Measurements from ENCODE around the gene CAMK2G.
"Not testable (repeated sequence)": the region's sequence is repeated elsewhere in the genome, so short reads cannot be mapped to it uniquely, and the experiment has no call there.

CAMK2G gene

DNA sequence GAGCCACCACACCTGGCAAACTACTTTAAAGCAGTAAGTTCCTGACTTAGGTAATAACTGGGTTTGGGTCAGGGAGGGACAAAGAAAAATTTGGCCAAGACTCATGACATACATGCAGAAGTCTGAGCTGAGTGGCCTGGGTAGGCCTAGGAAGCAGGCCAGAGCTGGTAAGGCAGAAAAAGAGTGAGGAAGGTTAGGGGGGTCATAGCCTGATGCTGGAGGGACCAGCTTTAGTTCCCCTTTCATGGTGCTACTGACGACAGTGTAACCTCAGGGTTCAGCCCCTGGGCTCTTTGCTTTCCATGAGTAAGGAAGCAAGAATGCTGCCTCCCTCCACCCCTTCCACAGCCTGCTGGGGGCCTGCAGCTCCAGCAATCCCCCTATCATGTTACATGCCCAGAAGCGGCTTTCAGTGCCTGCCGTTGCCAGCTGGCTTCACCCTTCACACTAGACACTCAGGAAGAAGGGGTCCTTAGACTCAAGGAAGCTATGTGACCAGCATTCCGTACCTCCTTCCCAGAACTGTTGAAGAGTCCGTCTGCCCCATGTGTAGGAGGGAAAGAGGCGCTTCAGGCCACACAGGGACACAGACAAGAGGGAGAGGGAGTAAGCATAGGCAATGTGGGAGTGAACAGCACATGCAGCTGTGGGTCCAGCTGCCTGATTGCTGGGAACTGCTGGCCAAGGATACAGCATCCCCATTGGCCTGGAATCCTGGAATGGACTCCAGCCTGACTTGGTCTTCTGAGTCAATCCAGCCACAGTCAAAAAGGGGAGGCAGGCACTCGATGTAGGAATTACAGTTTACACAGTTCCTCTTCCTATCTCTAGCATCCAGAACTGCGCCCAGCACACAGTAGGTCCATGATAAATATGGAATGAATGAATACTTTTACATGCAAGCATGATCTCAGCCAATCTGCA is 32.4 kb upstream of the CAMK2G start:
- peak overlapping the region; percentile 12 for H3K4me3 ChIP-seq (ENCODE audit: low read depth, low read length)
- DNase-seq (ENCODE audit: low read depth): peak; percentile 98

DNA sequence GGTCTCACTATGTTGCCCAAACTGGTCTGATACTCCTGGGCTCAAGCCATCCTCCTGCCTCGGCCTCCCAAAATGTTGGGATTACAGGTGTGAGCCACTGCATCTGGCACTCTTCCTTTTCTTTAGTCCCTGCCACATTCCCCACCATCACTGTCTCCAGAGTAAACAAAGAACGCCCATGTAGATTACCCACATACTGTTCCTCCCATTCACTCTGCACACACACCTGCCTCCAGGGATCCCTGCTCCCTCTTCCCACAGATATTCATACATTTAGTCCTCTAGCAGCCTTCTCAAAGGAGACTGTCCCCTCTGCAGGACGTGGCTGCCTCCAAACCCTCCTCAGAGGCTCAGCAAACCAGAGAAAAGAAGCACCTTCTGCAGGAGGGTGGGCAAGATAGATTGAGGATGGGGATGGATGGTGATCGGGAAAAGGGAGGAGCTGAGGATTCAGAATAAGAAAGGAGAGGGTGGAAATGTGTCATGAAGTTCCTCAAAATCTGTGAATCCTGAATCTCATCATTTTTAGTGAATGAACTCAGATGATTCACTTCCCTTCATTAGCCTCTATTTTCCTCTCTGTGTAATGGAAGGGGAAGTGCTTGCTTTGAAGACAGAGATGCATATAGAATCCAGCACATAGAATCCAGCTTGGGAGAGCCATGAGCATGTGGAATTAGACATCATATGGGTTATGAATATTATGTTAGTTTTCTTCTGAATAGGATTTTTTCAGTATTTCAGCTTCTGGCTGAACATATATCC is 31.1 kb upstream of the CAMK2G start:
- no peak for DNase-seq (ENCODE audit: low read depth)

DNA sequence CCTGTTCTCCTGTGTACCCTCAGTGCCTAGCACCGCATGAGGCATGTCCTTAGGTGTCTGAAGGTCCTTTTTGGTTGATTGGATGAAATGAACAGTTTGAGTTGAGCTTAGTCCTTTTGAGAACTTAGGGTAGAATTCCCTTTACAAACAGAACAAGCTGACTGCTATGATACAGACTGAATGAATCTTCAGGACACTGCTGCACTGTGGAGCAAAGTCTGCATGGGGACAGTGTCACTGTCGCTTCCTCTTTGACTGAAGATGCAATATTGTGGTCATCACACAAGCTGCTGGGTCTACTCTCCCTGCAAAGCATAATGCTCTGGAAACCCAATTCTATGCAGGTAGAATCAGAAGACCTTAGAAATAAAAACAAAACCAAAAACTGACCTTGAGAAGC is 28.0 kb upstream of the CAMK2G start:
- DNase-seq (ENCODE audit: low read depth): no peak

More for the DNA sequence above, 31.1 kb upstream of the CAMK2G start:
- no peak overlapping the region for H3K4me3 ChIP-seq (ENCODE audit: low read depth, low read length)

GRCh38 chr10:73901261-73901660 is 26.9 kb upstream of the CAMK2G start:
- no peak overlapping the region for H3K4me3 ChIP-seq (ENCODE audit: low read depth, low read length)

More for the DNA sequence above, 28.0 kb upstream of the CAMK2G start:
- no peak overlapping the region for H3K4me3 ChIP-seq (ENCODE audit: low read depth, low read length)

DNA sequence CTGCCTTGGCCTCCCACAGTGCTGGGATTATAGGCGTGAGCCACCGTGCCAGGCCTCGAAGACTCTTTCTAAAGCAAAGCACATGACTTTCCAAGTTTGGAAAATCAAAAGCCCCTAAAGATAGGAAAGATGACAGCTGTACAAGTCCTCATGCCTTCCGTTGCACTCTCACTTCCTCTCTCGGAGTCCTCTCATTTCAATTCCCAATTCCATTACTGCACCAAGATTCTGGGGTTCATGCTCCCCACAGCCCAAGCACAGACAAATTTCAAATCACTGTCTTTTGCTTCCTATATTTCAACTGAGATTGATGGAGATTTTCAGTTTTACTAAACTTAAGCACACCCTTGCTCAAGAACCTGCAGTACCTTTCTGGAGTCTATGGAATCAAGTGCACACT is 25.7 kb upstream of the CAMK2G start:
- no peak overlapping the region for H3K4me3 ChIP-seq (ENCODE audit: low read depth, low read length)
- DNase-seq (ENCODE audit: low read depth): no peak

More at GRCh38 chr10:73901261-73901660, 26.9 kb upstream of the CAMK2G start:
- no peak for DNase-seq (ENCODE audit: low read depth)

DNA sequence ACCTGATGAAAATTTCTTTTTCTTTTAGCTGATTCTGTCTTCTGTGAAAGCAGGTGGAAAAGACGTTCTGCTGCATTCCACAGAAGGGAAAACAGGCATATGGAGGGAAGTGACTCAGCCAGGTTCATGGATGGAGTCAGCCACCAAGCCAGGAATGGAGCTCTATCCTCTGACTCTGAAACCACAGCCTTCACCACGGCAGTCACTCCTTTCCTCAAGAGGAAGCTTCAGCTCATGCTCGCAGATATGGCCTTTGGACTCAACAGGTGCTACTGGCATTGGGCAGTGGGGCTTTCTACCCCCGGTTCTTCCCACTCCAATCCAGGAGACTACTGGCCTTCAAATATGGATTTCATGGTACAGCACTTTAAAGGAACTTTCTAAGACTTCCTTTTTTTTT is 25.1 kb upstream of the CAMK2G start:
- H3K4me3 ChIP-seq (ENCODE audit: low read depth, low read length): no peak overlapping the region
- peak; percentile 73 for DNase-seq (ENCODE audit: low read depth)

GRCh38 chr10:73898730-73899410 is 24.5 kb upstream of the CAMK2G start:
- H3K4me3 ChIP-seq (ENCODE audit: low read depth, low read length): no peak overlapping the region
- no peak for DNase-seq (ENCODE audit: low read depth)

DNA sequence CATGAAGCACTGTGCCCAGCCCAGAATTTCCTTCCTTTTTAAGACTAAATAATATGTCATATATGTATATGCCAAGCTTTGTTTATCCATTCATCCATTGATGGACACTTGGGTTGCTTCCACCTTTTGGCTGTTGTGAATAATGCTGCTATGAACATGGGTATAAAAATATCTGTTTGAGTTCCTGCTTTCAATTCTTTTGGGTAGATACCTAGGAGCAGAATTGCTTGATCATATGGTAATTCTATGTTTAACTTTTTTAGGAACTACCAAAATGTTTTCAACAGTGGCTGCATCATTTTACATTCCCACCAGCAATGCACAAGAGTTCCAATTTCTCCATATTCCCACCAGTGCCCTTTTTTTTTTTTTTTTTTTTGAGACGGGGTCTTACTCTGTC is 23.3 kb upstream of the CAMK2G start:
- DNase-seq (ENCODE audit: low read depth): no peak
- no peak overlapping the region for H3K4me3 ChIP-seq (ENCODE audit: low read depth, low read length)

DNA sequence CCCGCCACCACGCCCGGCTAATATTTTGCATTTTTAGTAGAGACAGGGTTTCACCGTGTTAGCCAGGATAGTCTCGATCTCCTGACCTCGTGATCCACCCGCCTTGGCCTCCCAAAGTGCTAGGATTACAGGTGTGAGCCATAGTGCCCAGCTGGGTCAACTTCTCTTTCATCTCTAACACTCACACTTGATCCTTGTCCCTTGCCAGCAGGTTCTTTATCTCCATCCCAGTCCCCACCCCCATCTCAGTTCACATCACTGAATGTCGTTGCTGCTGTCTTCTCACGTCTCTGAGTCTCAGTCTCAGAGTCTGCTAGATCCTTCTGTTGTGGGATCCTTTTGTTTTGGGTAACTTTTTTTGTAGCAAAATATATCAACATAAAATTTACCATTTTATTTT is 21.0 kb upstream of the CAMK2G start:
- DNase-seq (ENCODE audit: low read depth); H3K4me3 ChIP-seq (ENCODE audit: low read depth, low read length): not testable (repeated sequence)

DNA sequence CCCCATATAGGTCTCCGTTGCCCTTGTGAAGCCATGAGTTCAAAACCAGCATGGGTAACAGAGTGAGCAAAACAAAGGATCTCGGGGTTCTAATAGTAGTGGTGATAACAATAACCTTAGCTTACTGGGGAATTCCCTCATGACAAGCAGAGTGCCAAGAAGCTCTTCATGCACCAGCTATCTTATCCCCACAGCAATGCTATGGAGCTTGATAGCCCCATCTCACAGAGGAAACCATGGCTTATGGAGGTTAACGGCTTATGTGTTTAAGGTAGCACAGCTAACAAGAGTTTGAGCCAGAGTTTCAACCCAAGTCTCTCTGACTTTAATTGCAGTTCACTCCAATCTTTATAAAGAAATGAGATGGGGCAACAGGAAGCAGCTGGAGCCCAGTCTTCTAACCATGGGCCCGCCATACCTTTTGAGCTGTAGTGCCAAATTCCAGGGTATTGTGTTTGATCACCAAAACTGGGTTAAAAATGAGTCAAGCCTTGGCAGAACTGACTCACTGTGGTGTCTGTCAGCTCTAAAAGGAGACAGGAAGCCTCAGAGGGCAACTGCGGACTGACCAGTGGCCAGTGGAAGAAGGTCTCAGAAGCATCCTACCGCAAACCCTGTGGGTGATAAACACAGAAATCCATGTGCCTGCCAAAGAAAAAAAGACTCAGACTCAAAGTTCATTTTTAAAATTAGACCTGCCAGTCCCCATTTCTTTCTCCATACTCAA is 20.1 kb upstream of the CAMK2G start:
- no peak overlapping the region for H3K4me3 ChIP-seq (ENCODE audit: low read depth, low read length)
- DNase-seq (ENCODE audit: low read depth): peak; percentile 78

GRCh38 chr10:73893426-73893825 is 19.1 kb upstream of the CAMK2G start:
- H3K4me3 ChIP-seq (ENCODE audit: low read depth, low read length): no peak overlapping the region
- DNase-seq (ENCODE audit: low read depth): no peak

GRCh38 chr10:73892310-73893030 is 18.1 kb upstream of the CAMK2G start:
- DNase-seq (ENCODE audit: low read depth): no peak
- H3K4me3 ChIP-seq (ENCODE audit: low read depth, low read length): no peak overlapping the region

GRCh38 chr10:73891540-73891939 is 17.2 kb upstream of the CAMK2G start:
- H3K4me3 ChIP-seq (ENCODE audit: low read depth, low read length): no peak overlapping the region
- DNase-seq (ENCODE audit: low read depth): no peak

DNA sequence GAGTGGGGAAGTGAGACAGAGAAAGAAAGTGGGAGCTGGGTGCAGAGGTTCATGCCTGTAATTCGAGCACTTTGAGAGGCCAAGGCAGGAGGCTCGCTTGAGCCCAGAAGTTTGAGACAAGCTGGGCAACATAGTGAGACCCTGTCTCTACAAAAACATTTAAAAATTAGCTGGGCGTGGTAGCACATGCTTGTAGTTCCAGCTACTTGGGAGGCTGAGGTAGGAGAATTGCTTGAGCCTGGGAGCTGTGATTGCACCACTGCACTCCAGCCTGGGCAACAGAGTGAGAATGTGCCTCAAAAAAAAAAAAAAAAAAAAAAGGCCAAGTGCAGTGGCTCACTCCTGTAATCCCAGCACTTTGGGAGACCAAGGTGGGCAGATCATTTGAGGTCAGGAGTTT is 16.5 kb upstream of the CAMK2G start:
- DNase-seq (ENCODE audit: low read depth); H3K4me3 ChIP-seq (ENCODE audit: low read depth, low read length): not testable (repeated sequence)

- no peak overlapping the region for H3K4me3 ChIP-seq (ENCODE audit: low read depth, low read length)
- DNase-seq (ENCODE audit: low read depth): no peak
Observed at GRCh38 chr10:73890261-73890660, 15.9 kb upstream of the CAMK2G start.

- H3K4me3 ChIP-seq (ENCODE audit: low read depth, low read length); DNase-seq (ENCODE audit: low read depth): not testable (repeated sequence)
Observed at GRCh38 chr10:73889416-73889815, 15.1 kb upstream of the CAMK2G start.

- DNase-seq (ENCODE audit: low read depth): peak; percentile 31
- no peak overlapping the region for H3K4me3 ChIP-seq (ENCODE audit: low read depth, low read length)
Observed at GRCh38 chr10:73889014-73889413, 14.7 kb upstream of the CAMK2G start.

DNA sequence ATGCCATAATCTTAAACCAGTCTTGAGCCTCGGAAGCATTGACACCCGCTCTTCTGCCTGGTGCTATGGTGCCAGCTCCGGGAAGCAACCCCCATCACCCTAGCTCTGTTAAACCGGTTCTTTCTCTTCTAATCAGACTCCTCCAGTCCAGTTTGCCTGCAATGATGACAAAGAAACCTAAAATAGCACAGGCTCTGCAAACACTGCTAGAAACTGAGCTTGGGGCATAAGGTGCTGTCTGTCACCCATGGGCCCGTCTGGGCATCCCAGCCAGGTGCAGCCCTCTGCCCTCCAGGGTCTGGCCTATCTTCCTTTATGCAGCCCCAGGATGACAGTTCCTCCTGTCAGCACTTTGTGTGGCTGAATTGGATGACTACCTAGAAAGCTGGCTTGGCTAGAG is 14.2 kb upstream of the CAMK2G start:
- no peak for DNase-seq (ENCODE audit: low read depth)
- H3K4me3 ChIP-seq (ENCODE audit: low read depth, low read length): no peak overlapping the region

All from skeletal muscle cell (primary cell).